K562 (cell line): ENCODE data around the gene CLEC17A. TPM values are rescaled to one million over a fixed set of nuclear protein-coding genes. Genes with fewer than 3 reads are reported as not detected.

Source experiments
- ATAC-seq: fragments of 200-7000 bp; cut with Tn5 transposase; 3 replicates; pipeline ENCODE4 v1.9.1; 2020; ENCODE audit warnings: moderate library complexity
- BruUV-seq: library from RNA; stranded (reverse); fragments of 400-500 nt; replicated peaks from 2 replicates; lab custom pipeline; 2021; lab: Mats Ljungman, UMichigan
- CTCF ChIA-PET: fragments of 300-600 bp; formaldehyde crosslinking; extraction: SDS; loops from one replicate; lab custom pipeline; 2021; ENCODE audit warnings: low intra/inter-chr PET ratio; lab: Yijun Ruan, JAX
- POLR2A ChIA-PET: fragments of 300-600, 350-650 bp; sonication (Branson Sonifier 250); formaldehyde crosslinking; extraction: SDS; loops from one replicate; lab custom pipeline; 2021; ENCODE audit warnings: antibody characterized with exemption, inconsistent platforms; lab: Yijun Ruan, JAX
- DNase-seq, 4 experiments: peaks; one replicate each; pipeline versions ENCODE4 v3.0.0 to v3.0.0-alpha.2; 2011 to 2018; ENCODE audit warnings: low spot score in 3 of 4, mixed read lengths in 3 of 4; ENCODE audit errors: extremely low read depth in 1 of 4
- FAIRE-seq: peaks from 2 replicates; lab custom pipeline; 2011; peaks lifted over from hg19 to GRCh38; lab: Jason Lieb, UNC
- H2AFZ ChIP-seq: 2 replicates; pipeline ENCODE4 v1.6.0; 2011; ENCODE audit warnings: low read depth, low read length, control low read depth, inconsistent platforms
- H3K27ac ChIP-seq: fragments of 200-600 bp; 3 replicates; pipeline ENCODE4 v1.8.0; 2011; ENCODE audit warnings: low read depth, mild to moderate bottlenecking, control low read depth, inconsistent platforms, low read length, moderate library complexity, mixed read lengths; ENCODE audit errors: extremely low read depth
- H3K27me3 ChIP-seq, 2 experiments: fragments of 300-600 bp in 1 of 2; 2 replicates in 1 of 2; 3 replicates in 1 of 2; pipeline versions ENCODE4 v1.6.0 to v1.8.0; 2011; ENCODE audit warnings: inconsistent platforms in 2 of 2, low read length in 2 of 2, mild to moderate bottlenecking in 1 of 2, mixed read lengths in 1 of 2, moderate library complexity in 1 of 2; ENCODE audit not compliant: control insufficient read depth in 2 of 2, insufficient read depth in 2 of 2
- H3K36me3 ChIP-seq: fragments of 300-600 bp; 3 replicates; pipeline ENCODE4 v1.8.0; 2011; ENCODE audit warnings: mild to moderate bottlenecking, low read length, inconsistent platforms; ENCODE audit not compliant: control insufficient read depth, insufficient read depth
- H3K4me1 ChIP-seq, 2 experiments: fragments of 200-600 bp in 1 of 2; replicated peaks in 1 of 2; 2 replicates in 1 of 2; 3 replicates in 1 of 2; pipeline versions ENCODE4 v1.5.1 to v1.8.0; 2011; ENCODE audit warnings: inconsistent platforms in 2 of 2, low read length in 2 of 2, mild to moderate bottlenecking in 1 of 2, mixed read lengths in 1 of 2, moderate library complexity in 1 of 2; ENCODE audit not compliant: control insufficient read depth in 2 of 2, insufficient read depth in 2 of 2
- H3K4me2 ChIP-seq: 2 replicates; pipeline ENCODE4 v1.6.1; 2011; ENCODE audit warnings: low read length, control low read depth, inconsistent platforms, mixed read lengths; ENCODE audit not compliant: insufficient read depth
- H3K4me3 ChIP-seq: fragments of 200-600 bp; sonication (generic), shearing (Covaris generic); 2 replicates; pipeline ENCODE4 v1.5.1; 2016; ENCODE audit warnings: control low read depth, inconsistent platforms
- H3K79me2 ChIP-seq: fragments of 200-600 bp; 3 replicates; pipeline ENCODE4 v1.8.0; 2011; ENCODE audit warnings: low read length, inconsistent platforms; ENCODE audit not compliant: control insufficient read depth, insufficient read depth
- H3K9ac ChIP-seq, 2 experiments: 2 replicates each; pipeline versions ENCODE4 v1.6.0 to v1.6.1; 2011; ENCODE audit warnings: low read depth in 2 of 2, low read length in 2 of 2, control low read depth in 1 of 2, inconsistent platforms in 1 of 2, mild to moderate bottlenecking in 1 of 2, mixed read lengths in 1 of 2; ENCODE audit not compliant: insufficient read depth in 1 of 2
- H3K9me1 ChIP-seq: one replicate; pipeline ENCODE4 v1.6.0; 2011; ENCODE audit warnings: inconsistent platforms, mild to moderate bottlenecking, low read length, moderate library complexity; ENCODE audit not compliant: control insufficient read depth, insufficient read depth
- H3K9me3 ChIP-seq: replicated peaks from 2 replicates; pipeline ENCODE4 v1.5.1; 2011; ENCODE audit warnings: low read depth, low read length, inconsistent platforms; ENCODE audit not compliant: control insufficient read depth, insufficient read depth
- H4K20me1 ChIP-seq: replicated peaks from 2 replicates; pipeline ENCODE4 v1.6.1; 2011; ENCODE audit warnings: low read length, inconsistent platforms, mixed read lengths; ENCODE audit not compliant: control insufficient read depth, insufficient read depth
- E2F3 ChIP-seq: fragments of 250-450 bp; sonication (Bioruptor Pico); IDR thresholded peaks from 2 replicates; pipeline ENCODE4 v1.4.0; 2020; ENCODE audit warnings: mild to moderate bottlenecking
- E4F1 ChIP-seq: fragments of 250-450 bp; sonication (Bioruptor Pico); IDR thresholded peaks from 2 replicates; pipeline ENCODE4 v1.5.0; 2021; ENCODE audit warnings: mild to moderate bottlenecking, borderline replicate concordance
- GABPA ChIP-seq: fragments of 200-800 bp; sonication (Bioruptor generic); conservative IDR thresholded peaks from 2 replicates; pipeline ENCODE4 v1.6.1; 2016; ENCODE audit warnings: low read depth, missing genetic modification characterization, missing compliant biosample characterization
- GTF2A2 ChIP-seq: IDR thresholded peaks from 2 replicates; pipeline ENCODE4 v1.6.1; 2016; ENCODE audit warnings: mild to moderate bottlenecking, missing genetic modification characterization, missing compliant biosample characterization
- MAZ ChIP-seq, 2 experiments: fragments of 450-650 bp in 1 of 2; sonication (generic) in 1 of 2; formaldehyde crosslinking; IDR thresholded peaks in 1 of 2; conservative IDR thresholded peaks in 1 of 2; 2 replicates each; pipeline versions ENCODE4 v1.4.0 to v1.5.0; 2020; ENCODE audit warnings: mild to moderate bottlenecking in 1 of 2, missing genetic modification reagents in 1 of 2
- WGBS: fragments of 100-300 bp; shearing (Covaris generic); methylation state at CpG from one replicate; pipeline ENCODE4 v1.1.6; 2016; ENCODE audit warnings: low coverage, mixed read lengths; ENCODE audit not compliant: insufficient coverage; ENCODE audit errors: missing lambda C conversion rate; 5-methylcytosine and 5-hydroxymethylcytosine counted together
- in situ Hi-C: fragments of 300-500 bp; cut with MboI; formaldehyde crosslinking; loops from 4 replicates; pipeline ENCODE4 v1.15.0; 2018; ENCODE audit warnings: inconsistent platforms, mixed read lengths
- intact Hi-C: fragments of 100-400 bp; cut with micrococcal nuclease; formaldehyde crosslinking; loops from 2 replicates; pipeline ENCODE4 v1.14.2; 2022
- polyA plus RNA-seq, 8 experiments: library from polyadenylated mRNA; depleted of rRNA in 4 of 8; stranded (reverse) in 5 of 8; unstranded in 3 of 8; fragments of >200 nt; fragmentation: Nextera tagmentation in 2 of 8; fragmentation: Illumina TruSeq in 1 of 8; extraction: Ambion mirVana in 2 of 8; extraction: Trizol in 1 of 8; gene quantifications; 2 replicates each; pipeline versions ENCODE4 v1.2.1 to v1.2.3, GENCODE V29; 2011 to 2014; ENCODE audit warnings: inconsistent platforms in 1 of 8, missing spikeins in 1 of 8
- total RNA-seq, 7 experiments: library from RNA; depleted of rRNA in 6 of 7; stranded (reverse); fragments of >200 nt in 6 of 7; fragmentation: Illumina TruSeq in 2 of 7; extraction: Trizol in 2 of 7; gene quantifications; 2 replicates each; pipeline versions ENCODE4 v1.2.1 to v1.2.3, GENCODE V29; 2011 to 2021; ENCODE audit warnings: low replicate concordance in 1 of 7

Gene CLEC17A
- total and polyA plus RNA-seq, 9 of the 15 experiments (the other 6 are each of a cell fraction or from before 2014, with no cell fraction given), result 0.03 TPM; not detected in 8

- H3K9me3 ChIP-seq, result peaks cover 9% of the 10 kb centered on the region
- no peak overlapping the region for H3K4me2 ChIP-seq
- no peak overlapping the region for H3K9ac ChIP-seq
- CTCF ChIA-PET, result no interaction called here
- intact Hi-C loops, result no loop called here
- in situ Hi-C loops, result no loop called here
- WGBS, result 0% methylated on average over 3 of the region's 3 CpGs
- peaks cover 4% of the 10 kb centered on the region in 2 experiments; a peak in 2 of 5 replicates for H3K4me1 ChIP-seq
- H2AFZ ChIP-seq, result no peak overlapping the region
- no peak for TF ChIP-seq GTF2A2 (tag)
- no peak for TF ChIP-seq E2F3
- no peak for TF ChIP-seq E4F1 (CRISPR knock-in tag)
- no peak for TF ChIP-seq GABPA (tag)
- no peak for TF ChIP-seq MAZ (CRISPR knock-in tag; conservative IDR thresholded peaks at IDR 0.05 in 1 of 2, IDR thresholded peaks at IDR 0.05 in 1 of 2)
- no peaks in the 10 kb centered on the region for H3K36me3 ChIP-seq
- H3K79me2 ChIP-seq, result no peaks in the 10 kb centered on the region
- ATAC-seq, result no peak
- no peaks in the 10 kb centered on the region for H4K20me1 ChIP-seq
- POLR2A ChIA-PET, result interaction anchor here (0.6 kb wide), 1 partner anchor 141 kb away, joined by 3 read pairs; the partner anchor contains the start of gene PTGER1
- H3K9me1 ChIP-seq, result no peaks in the 10 kb centered on the region
- no TSS peak for BruUV-seq
- no peak for FAIRE-seq
- H3K27me3 ChIP-seq, result no peaks in the 10 kb centered on the region
- no peak for DNase-seq
- H3K4me3 ChIP-seq, result no peak overlapping the region
- H3K27ac ChIP-seq, result no peak overlapping the region
Observed at GRCh38 chr19:14616407-14616806, 33.5 kb downstream of the CLEC17A start.
